GM23338 (cell line): ENCODE data around the gene CRELD1.

ENCODE experiments used
- CREB1 ChIP-seq: fragments of 250-450 bp; sonication (Bioruptor Pico); IDR thresholded peaks from 2 replicates; pipeline ENCODE4 v1.5.0; 2020; ENCODE audit warnings: low read depth, mild to moderate bottlenecking, moderate library complexity
- EZH2 ChIP-seq: fragments of 200-600 bp; sonication (generic); IDR thresholded peaks from one replicate; pipeline ENCODE4 v1.8.0; 2017; ENCODE audit warnings: antibody characterized with exemption, mild to moderate bottlenecking, low read depth; ENCODE audit not compliant: unreplicated experiment
- EZH2phosphoT487 ChIP-seq: fragments of 200-600 bp; sonication (generic); IDR thresholded peaks from one replicate; pipeline ENCODE4 v1.8.1; 2018; ENCODE audit warnings: antibody characterized with exemption; ENCODE audit not compliant: unreplicated experiment
- JUNB ChIP-seq: IDR thresholded peaks from one replicate; pipeline ENCODE4 v1.6.1; 2016; ENCODE audit warnings: antibody characterized with exemption; ENCODE audit not compliant: unreplicated experiment
- NANOG ChIP-seq: IDR thresholded peaks from 2 replicates; pipeline ENCODE4 v1.6.1; 2016; ENCODE audit warnings: antibody characterized with exemption, borderline replicate concordance
- POLR2AphosphoS5 ChIP-seq: IDR thresholded peaks from 2 replicates; pipeline ENCODE4 v1.6.1; 2016; ENCODE audit warnings: antibody characterized with exemption, low read depth
- STAT1 ChIP-seq: IDR thresholded peaks from one replicate; pipeline ENCODE4 v1.6.1; 2016; ENCODE audit warnings: antibody characterized with exemption; ENCODE audit not compliant: unreplicated experiment
- ZNF114 ChIP-seq: fragments of 250-450 bp; sonication (Bioruptor Pico); IDR thresholded peaks from 2 replicates; pipeline ENCODE4 v1.5.0; 2020; ENCODE audit warnings: mild to moderate bottlenecking, moderate library complexity
- TF ChIP-seq, protein P1 (sequence below), 2 experiments: fragments of 200-600 bp in 1 of 2; sonication (generic) in 1 of 2; conservative IDR thresholded peaks; 2 replicates each; pipeline versions ENCODE4 v1.5.1 to v1.6.1; 2016 to 2017; ENCODE audit warnings: antibody characterized with exemption in 2 of 2, low read depth in 2 of 2, mild to moderate bottlenecking in 2 of 2, moderate library complexity in 1 of 2
- TF ChIP-seq, protein P2 (sequence below): IDR thresholded peaks from one replicate; pipeline ENCODE4 v1.6.1; 2018; ENCODE audit warnings: antibody characterized with exemption; ENCODE audit not compliant: unreplicated experiment
- TF ChIP-seq, protein P3 (sequence below): fragments of 250-450 bp; sonication (Bioruptor Pico); IDR thresholded peaks from 2 replicates; pipeline ENCODE4 v1.5.0; 2020; ENCODE audit warnings: mild to moderate bottlenecking, moderate library complexity
- TF ChIP-seq, protein P4 (sequence below): IDR thresholded peaks from 2 replicates; pipeline ENCODE4 v1.6.1; 2016; ENCODE audit warnings: antibody characterized with exemption

DNA sequence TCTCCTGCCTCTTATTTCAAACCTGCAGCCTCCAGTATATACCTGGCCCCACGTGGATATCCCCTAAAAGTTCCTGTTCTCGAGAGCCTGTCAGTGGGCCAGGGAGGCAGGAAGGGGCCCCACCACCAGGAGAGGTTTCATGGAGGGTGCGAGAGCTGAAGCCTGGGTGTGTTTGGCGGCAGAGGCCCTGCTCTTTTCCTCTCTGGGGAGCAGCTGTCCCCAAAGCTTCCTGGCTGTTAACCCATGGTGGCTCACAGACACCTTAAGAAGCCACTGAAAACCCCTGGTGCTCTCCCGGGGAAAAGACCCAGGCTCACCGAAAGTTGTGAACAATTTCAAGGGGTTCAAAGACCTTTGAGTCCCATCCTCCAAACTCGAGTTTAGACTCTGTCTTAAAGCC lies 17.5 kb downstream of the CRELD1 start:
- TF ChIP-seq, protein P1, sequence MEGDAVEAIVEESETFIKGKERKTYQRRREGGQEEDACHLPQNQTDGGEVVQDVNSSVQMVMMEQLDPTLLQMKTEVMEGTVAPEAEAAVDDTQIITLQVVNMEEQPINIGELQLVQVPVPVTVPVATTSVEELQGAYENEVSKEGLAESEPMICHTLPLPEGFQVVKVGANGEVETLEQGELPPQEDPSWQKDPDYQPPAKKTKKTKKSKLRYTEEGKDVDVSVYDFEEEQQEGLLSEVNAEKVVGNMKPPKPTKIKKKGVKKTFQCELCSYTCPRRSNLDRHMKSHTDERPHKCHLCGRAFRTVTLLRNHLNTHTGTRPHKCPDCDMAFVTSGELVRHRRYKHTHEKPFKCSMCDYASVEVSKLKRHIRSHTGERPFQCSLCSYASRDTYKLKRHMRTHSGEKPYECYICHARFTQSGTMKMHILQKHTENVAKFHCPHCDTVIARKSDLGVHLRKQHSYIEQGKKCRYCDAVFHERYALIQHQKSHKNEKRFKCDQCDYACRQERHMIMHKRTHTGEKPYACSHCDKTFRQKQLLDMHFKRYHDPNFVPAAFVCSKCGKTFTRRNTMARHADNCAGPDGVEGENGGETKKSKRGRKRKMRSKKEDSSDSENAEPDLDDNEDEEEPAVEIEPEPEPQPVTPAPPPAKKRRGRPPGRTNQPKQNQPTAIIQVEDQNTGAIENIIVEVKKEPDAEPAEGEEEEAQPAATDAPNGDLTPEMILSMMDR (conservative IDR thresholded peaks at IDR 0.05; ENCODE audit: low read depth in 2 of 2), result no peak
- TF ChIP-seq, protein P2, sequence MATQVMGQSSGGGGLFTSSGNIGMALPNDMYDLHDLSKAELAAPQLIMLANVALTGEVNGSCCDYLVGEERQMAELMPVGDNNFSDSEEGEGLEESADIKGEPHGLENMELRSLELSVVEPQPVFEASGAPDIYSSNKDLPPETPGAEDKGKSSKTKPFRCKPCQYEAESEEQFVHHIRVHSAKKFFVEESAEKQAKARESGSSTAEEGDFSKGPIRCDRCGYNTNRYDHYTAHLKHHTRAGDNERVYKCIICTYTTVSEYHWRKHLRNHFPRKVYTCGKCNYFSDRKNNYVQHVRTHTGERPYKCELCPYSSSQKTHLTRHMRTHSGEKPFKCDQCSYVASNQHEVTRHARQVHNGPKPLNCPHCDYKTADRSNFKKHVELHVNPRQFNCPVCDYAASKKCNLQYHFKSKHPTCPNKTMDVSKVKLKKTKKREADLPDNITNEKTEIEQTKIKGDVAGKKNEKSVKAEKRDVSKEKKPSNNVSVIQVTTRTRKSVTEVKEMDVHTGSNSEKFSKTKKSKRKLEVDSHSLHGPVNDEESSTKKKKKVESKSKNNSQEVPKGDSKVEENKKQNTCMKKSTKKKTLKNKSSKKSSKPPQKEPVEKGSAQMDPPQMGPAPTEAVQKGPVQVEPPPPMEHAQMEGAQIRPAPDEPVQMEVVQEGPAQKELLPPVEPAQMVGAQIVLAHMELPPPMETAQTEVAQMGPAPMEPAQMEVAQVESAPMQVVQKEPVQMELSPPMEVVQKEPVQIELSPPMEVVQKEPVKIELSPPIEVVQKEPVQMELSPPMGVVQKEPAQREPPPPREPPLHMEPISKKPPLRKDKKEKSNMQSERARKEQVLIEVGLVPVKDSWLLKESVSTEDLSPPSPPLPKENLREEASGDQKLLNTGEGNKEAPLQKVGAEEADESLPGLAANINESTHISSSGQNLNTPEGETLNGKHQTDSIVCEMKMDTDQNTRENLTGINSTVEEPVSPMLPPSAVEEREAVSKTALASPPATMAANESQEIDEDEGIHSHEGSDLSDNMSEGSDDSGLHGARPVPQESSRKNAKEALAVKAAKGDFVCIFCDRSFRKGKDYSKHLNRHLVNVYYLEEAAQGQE, result no peak
- TF ChIP-seq EZH2 (no peak), JUNB (no peak), NANOG (no peak), EZH2phosphoT487 (no peak), POLR2AphosphoS5 (no peak), CREB1 (no peak), ZNF114 (CRISPR knock-in tag) (no peak), STAT1 (no peak)
- TF ChIP-seq, protein P3, sequence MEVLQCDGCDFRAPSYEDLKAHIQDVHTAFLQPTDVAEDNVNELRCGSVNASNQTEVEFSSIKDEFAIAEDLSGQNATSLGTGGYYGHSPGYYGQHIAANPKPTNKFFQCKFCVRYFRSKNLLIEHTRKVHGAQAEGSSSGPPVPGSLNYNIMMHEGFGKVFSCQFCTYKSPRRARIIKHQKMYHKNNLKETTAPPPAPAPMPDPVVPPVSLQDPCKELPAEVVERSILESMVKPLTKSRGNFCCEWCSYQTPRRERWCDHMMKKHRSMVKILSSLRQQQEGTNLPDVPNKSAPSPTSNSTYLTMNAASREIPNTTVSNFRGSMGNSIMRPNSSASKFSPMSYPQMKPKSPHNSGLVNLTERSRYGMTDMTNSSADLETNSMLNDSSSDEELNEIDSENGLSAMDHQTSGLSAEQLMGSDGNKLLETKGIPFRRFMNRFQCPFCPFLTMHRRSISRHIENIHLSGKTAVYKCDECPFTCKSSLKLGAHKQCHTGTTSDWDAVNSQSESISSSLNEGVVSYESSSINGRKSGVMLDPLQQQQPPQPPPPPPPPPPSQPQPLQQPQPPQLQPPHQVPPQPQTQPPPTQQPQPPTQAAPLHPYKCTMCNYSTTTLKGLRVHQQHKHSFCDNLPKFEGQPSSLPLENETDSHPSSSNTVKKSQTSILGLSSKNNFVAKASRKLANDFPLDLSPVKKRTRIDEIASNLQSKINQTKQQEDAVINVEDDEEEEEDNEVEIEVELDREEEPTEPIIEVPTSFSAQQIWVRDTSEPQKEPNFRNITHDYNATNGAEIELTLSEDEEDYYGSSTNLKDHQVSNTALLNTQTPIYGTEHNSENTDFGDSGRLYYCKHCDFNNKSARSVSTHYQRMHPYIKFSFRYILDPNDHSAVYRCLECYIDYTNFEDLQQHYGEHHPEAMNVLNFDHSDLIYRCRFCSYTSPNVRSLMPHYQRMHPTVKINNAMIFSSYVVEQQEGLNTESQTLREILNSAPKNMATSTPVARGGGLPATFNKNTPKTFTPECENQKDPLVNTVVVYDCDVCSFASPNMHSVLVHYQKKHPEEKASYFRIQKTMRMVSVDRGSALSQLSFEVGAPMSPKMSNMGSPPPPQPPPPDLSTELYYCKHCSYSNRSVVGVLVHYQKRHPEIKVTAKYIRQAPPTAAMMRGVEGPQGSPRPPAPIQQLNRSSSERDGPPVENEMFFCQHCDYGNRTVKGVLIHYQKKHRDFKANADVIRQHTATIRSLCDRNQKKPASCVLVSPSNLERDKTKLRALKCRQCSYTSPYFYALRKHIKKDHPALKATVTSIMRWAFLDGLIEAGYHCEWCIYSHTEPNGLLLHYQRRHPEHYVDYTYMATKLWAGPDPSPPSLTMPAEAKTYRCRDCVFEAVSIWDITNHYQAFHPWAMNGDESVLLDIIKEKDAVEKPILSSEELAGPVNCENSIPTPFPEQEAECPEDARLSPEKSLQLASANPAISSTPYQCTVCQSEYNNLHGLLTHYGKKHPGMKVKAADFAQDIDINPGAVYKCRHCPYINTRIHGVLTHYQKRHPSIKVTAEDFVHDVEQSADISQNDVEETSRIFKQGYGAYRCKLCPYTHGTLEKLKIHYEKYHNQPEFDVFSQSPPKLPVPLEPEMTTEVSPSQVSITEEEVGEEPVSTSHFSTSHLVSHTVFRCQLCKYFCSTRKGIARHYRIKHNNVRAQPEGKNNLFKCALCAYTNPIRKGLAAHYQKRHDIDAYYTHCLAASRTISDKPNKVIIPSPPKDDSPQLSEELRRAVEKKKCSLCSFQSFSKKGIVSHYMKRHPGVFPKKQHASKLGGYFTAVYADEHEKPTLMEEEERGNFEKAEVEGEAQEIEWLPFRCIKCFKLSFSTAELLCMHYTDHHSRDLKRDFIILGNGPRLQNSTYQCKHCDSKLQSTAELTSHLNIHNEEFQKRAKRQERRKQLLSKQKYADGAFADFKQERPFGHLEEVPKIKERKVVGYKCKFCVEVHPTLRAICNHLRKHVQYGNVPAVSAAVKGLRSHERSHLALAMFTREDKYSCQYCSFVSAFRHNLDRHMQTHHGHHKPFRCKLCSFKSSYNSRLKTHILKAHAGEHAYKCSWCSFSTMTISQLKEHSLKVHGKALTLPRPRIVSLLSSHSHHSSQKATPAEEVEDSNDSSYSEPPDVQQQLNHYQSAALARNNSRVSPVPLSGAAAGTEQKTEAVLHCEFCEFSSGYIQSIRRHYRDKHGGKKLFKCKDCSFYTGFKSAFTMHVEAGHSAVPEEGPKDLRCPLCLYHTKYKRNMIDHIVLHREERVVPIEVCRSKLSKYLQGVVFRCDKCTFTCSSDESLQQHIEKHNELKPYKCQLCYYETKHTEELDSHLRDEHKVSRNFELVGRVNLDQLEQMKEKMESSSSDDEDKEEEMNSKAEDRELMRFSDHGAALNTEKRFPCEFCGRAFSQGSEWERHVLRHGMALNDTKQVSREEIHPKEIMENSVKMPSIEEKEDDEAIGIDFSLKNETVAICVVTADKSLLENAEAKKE (CRISPR knock-in tag), result no peak
- TF ChIP-seq, protein P4, sequence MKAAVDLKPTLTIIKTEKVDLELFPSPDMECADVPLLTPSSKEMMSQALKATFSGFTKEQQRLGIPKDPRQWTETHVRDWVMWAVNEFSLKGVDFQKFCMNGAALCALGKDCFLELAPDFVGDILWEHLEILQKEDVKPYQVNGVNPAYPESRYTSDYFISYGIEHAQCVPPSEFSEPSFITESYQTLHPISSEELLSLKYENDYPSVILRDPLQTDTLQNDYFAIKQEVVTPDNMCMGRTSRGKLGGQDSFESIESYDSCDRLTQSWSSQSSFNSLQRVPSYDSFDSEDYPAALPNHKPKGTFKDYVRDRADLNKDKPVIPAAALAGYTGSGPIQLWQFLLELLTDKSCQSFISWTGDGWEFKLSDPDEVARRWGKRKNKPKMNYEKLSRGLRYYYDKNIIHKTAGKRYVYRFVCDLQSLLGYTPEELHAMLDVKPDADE, result no peak
